Ovary (tissue), 9 donors: ENCODE data around the gene GNA12. TPM values are rescaled to one million over a fixed set of nuclear protein-coding genes. Genes with fewer than 3 reads are reported as not detected.

ENCODE experiments used
- DNase-seq, 5 donors: peaks; one replicate each; pipeline ENCODE4 v3.0.0-alpha.2; 2019 to 2020
- H3K27ac ChIP-seq, 2 donors: fragments of 200-600 bp; one replicate each; pipeline versions ENCODE4 v1.5.1 to v1.8.0; 2019 to 2022
- H3K27me3 ChIP-seq: fragments of 200-600 bp; one replicate; pipeline ENCODE4 v1.8.0; 2022
- H3K36me3 ChIP-seq: fragments of 200-600 bp; sonication (generic); one replicate; pipeline ENCODE4 v1.5.1; 2019
- H3K4me1 ChIP-seq: one replicate; pipeline ENCODE4 v1.8.1; 2013; ENCODE audit warnings: mild to moderate bottlenecking, moderate library complexity; ENCODE audit not compliant: insufficient read depth
- H3K4me3 ChIP-seq: fragments of 200-600 bp; sonication (generic); one replicate; pipeline ENCODE4 v1.5.1; 2017
- H3K9me3 ChIP-seq, 2 donors: fragments of 200-600 bp in 1 of 2; sonication (generic) in 1 of 2; one replicate each; pipeline versions ENCODE4 v1.5.1 to v1.8.1; 2013 to 2019; ENCODE audit warnings: mild to moderate bottlenecking in 1 of 2, moderate library complexity in 1 of 2
- EP300 ChIP-seq: sonication (generic); formaldehyde crosslinking; IDR thresholded peaks from one replicate; pipeline ENCODE4 v1.6.1; 2017; ENCODE audit warnings: antibody characterized with exemption
- POLR2A ChIP-seq: fragments of 450-650 bp; IDR thresholded peaks from one replicate; pipeline ENCODE4 v1.6.1; 2017; ENCODE audit warnings: antibody characterized with exemption, mild to moderate bottlenecking, moderate library complexity
- WGBS, 3 donors: extraction: QIAGEN DNeasy Blood & Tissue Kit in 1 of 3; methylation state at CpG; one replicate each; pipeline versions ENCODE4 v1.1.5 to v1.1.7; 2013 to 2017; 5-methylcytosine and 5-hydroxymethylcytosine counted together
- intact Hi-C, 4 donors: fragments of 100-400 bp; cut with DNase I; formaldehyde crosslinking; loops; one replicate each; pipeline versions ENCODE4 v1.11.0 to v1.15.1; 2022 to 2023
- polyA plus RNA-seq, 2 donors: library from polyadenylated mRNA; stranded (reverse); fragments of 200-250 nt in 1 of 2; fragments of 350-450 nt in 1 of 2; fragmentation: Illumina TruSeq in 1 of 2; extraction: RNeasy Lipid Tissue Mini Kit (QIAGEN cat#74804) in 1 of 2; gene quantifications; one replicate each; pipeline ENCODE4 v1.2.3, GENCODE V29; 2013 to 2014
- total RNA-seq, 7 donors: library from RNA; depleted of rRNA in 2 of 7; stranded (reverse); fragments of >200 nt in 2 of 7; fragmentation: NEBNext Ultra II Directional in 3 of 7; extraction: Animal tissue kit (Norgen Biotek cat#: 25700) in 3 of 7; gene quantifications; one replicate each; pipeline versions ENCODE4 v1.1.0 to v1.2.4, GENCODE V29; 2016 to 2023
- TF ChIP-seq, protein P1 (sequence below), 3 donors: fragments of 450-650 bp in 2 of 3; fragments of 200-600 bp in 1 of 3; IDR thresholded peaks; one replicate each; pipeline versions ENCODE4 v1.5.1 to v1.8.0; 2016 to 2022; ENCODE audit warnings: antibody characterized with exemption in 3 of 3, mild to moderate bottlenecking in 1 of 3
- donor health status: DM: no; HTN: no; CAD: no; lungs with moderate emphysema.
- donor health status: DM: no; HTN: no; CAD: no.
- donor health status: Bipolar disorder and iron deficiency.
- donor health status: DM: yes; HTN: yes; CAD: no.
- donor health status: DM: no; HTN: no; CAD: no.
- donor health status: DM: yes; HTN: yes; CAD: no.

Gene GNA12
- total and polyA plus RNA-seq, 9 donors, result 13.4 to 94.4 (median 65.5) TPM

DNA sequence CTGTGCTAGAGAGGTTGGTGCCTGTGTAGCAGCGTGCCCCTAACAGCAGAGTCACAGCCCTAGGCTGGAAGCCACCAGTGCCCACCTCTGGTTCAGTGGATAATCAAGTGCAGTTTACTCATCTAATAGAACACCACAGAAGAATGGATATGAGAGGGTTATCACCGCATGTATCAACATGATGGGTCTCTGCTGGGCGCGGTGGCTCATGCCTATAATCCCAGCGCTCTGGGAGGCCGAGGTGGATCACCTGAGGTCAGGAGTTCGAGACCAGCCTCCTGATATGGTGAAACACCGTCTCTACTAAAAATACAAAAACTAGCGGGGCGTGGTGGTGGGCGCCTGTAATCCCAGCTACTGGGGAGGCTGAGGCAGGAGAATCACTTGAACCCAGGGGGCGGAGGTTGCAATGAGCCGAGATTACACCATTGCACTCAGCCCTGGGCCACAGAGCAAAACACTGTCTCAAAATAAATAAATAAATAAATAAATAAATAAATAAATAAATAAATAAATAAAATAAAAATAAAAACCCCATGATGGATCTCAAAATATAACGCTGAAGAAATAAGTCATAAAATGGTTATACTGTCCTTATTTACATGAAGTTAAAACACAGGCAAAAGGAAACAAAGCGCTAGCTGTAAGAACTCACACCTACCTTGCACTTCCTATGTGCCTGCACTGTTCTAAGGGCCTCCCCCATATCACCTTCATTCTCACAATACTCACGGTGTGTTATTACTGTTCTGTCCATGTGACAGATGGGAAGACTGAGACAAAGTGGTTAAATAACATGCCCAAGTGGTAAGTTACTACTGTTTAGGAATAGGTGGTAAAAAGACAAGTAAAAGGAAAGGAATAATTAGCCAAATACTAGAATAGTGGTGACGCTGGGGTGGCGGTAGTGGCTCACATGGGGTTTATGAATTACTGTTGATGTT lies 85.2 kb downstream of the GNA12 start:
- intact Hi-C loops, result loop anchor here in 1 of 4 donors (10.0 kb wide), 1 partner anchor 86 kb away; the partner anchor contains the start of gene GNA12
- WGBS, 3 donors, result 79 to 89% (median 83%) methylated on average over 18 of the region's 18 CpGs

DNA sequence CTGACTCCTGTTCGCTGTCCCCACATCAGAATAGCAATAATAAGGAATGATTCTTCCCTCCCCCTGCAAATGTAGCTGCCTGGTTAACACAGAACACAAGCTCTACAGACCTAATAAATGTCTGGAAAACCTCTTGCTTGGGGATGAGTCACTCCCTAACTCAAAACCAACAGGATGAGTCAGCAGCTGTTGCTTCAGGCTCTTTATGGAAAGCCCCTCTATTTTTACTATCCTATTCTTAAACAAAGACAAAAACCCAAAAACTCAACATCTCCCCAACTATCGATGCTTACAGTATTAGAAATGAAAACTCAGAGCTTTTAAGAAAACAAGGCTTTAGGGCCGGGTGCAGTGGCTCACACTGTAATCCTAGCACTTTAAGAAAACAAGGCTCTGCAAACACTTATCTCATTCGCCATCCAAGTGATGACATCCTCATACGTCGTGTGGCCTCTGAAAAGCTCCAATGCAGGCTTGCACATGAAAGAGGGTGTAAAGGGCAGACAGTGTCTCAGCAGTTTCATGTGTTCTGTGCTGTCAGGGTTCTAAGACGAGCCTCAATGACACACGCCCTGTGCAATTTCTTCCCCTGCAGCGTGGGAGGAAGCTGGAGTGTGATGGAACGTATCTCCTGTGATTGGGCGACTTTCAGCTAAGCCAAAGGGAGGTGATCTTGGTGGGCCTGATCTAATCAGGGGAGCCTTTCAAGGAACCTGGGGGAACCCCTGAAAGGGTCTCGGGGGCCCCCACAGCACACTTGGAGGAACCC lies 86.0 kb downstream of the GNA12 start:
- no peak for TF ChIP-seq POLR2A
- TF ChIP-seq, protein P1, sequence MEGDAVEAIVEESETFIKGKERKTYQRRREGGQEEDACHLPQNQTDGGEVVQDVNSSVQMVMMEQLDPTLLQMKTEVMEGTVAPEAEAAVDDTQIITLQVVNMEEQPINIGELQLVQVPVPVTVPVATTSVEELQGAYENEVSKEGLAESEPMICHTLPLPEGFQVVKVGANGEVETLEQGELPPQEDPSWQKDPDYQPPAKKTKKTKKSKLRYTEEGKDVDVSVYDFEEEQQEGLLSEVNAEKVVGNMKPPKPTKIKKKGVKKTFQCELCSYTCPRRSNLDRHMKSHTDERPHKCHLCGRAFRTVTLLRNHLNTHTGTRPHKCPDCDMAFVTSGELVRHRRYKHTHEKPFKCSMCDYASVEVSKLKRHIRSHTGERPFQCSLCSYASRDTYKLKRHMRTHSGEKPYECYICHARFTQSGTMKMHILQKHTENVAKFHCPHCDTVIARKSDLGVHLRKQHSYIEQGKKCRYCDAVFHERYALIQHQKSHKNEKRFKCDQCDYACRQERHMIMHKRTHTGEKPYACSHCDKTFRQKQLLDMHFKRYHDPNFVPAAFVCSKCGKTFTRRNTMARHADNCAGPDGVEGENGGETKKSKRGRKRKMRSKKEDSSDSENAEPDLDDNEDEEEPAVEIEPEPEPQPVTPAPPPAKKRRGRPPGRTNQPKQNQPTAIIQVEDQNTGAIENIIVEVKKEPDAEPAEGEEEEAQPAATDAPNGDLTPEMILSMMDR (IDR thresholded peaks at IDR 0.05), result no peak
- no peak for TF ChIP-seq EP300
- H3K27me3 ChIP-seq, result no peaks in the 10 kb centered on the region
- H3K4me1 ChIP-seq, result peaks cover 41% of the 10 kb centered on the region
- no peaks in the 10 kb centered on the region for H3K9me3 ChIP-seq
- H3K36me3 ChIP-seq, result no peaks in the 10 kb centered on the region
- H3K4me3 ChIP-seq, result no peak overlapping the region
- intact Hi-C loops, result loop anchor here in 1 of 4 donors (10.0 kb wide), 1 partner anchor 87 kb away; the partner anchor contains the start of gene GNA12
- peak in 3 of 5 donors; percentile 42 to 71 (median 49) for DNase-seq
- H3K27ac ChIP-seq, result peak overlapping the region; percentile 74 to 94
- 9 to 17% (median 14%) methylated on average over 12 of the region's 12 CpGs for WGBS, 3 donors

More for the DNA sequence above, 85.2 kb downstream of the GNA12 start:
- no peaks in the 10 kb centered on the region for H3K27me3 ChIP-seq
- H3K27ac ChIP-seq, result peak overlapping the region; percentile 74 to 94
- no peak overlapping the region for H3K4me3 ChIP-seq
- no peaks in the 10 kb centered on the region for H3K36me3 ChIP-seq
- peaks cover 43% of the 10 kb centered on the region for H3K4me1 ChIP-seq
- no peak for TF ChIP-seq POLR2A
- TF ChIP-seq, protein P1 (IDR thresholded peaks at IDR 0.05), result no peak
- TF ChIP-seq EP300, result no peak
- H3K9me3 ChIP-seq, result no peaks in the 10 kb centered on the region
- no peak for DNase-seq

DNA sequence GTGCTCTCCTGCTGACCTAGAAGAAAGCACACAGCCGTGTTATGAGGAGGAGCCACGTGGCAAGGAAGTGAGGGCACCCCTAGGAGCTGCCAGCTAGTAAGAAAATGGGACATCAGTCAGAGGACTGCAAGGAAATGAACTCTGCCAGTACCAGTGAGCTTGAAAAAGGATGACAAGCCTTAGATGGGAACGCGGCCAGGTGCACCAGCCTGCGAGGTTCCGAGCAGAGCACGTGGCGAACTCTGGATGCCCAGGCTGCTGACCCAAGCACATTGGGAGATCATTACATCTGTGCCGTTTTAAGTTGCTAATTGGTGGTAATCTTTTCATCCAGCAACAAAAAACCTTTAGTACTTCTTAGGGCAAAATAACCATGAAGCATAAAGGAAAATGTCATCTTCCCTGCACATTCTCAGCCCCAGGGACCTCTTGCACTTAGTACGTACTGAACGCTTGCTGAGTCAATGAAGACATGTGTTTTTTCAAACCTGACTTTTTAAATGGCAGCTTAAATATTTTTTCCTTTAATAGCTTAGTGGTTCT lies 86.7 kb downstream of the GNA12 start:
- Histone ChIP-seq H3K36me3 (no peaks in the 10 kb centered on the region), H3K27me3 (no peaks in the 10 kb centered on the region), H3K9me3 (no peaks in the 10 kb centered on the region), H3K4me1 (peaks cover 39% of the 10 kb centered on the region), H3K4me3 (no peak overlapping the region), H3K27ac (peak overlapping the region; percentile 54 to 94)
- no peak for TF ChIP-seq EP300
- no peak for TF ChIP-seq POLR2A
- TF ChIP-seq, protein P1 (IDR thresholded peaks at IDR 0.05), result no peak
- peak in 2 of 5 donors; percentile 65 to 66 for DNase-seq
- intact Hi-C loops, result loop anchor here in 1 of 4 donors (10.0 kb wide), 1 partner anchor 87 kb away; the partner anchor contains the start of gene GNA12
- WGBS, 3 donors, result 21 to 32% (median 26%) methylated on average over 11 of the region's 11 CpGs

DNA sequence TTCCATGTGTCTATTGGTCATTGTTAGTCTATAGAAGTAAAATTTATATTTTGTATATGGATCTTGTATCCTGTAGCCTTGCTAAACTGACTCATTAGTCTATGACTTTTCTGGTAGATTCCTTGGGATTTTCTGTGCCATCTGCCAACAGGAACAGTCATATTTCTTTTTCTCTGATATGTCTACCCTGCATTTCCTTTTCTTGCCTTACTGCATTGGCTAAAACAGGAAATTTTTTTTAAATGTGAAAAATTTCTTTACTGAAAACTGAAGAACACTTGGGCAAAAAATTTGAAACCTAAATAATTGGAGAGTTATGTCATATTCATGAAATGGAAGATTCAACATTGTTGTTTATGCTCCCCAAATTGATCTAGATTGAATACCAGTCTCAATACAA lies 88.6 kb downstream of the GNA12 start:
- TF ChIP-seq, protein P1 (IDR thresholded peaks at IDR 0.05), result no peak
- TF ChIP-seq EP300 (no peak), POLR2A (no peak)
- DNase-seq, result no peak
- H3K4me1 ChIP-seq, result peaks cover 29% of the 10 kb centered on the region
- H3K4me3 ChIP-seq, result no peak overlapping the region
- H3K27me3 ChIP-seq, result no peaks in the 10 kb centered on the region
- H3K9me3 ChIP-seq, result no peaks in the 10 kb centered on the region
- intact Hi-C loops, result loop anchor here in 1 of 4 donors (10.0 kb wide), 1 partner anchor 89 kb away; the partner anchor contains the start of gene GNA12
- H3K36me3 ChIP-seq, result no peaks in the 10 kb centered on the region
- no peak overlapping the region for H3K27ac ChIP-seq
